ENCODE measurements around the gene MON2.

MON2 gene, protein sequence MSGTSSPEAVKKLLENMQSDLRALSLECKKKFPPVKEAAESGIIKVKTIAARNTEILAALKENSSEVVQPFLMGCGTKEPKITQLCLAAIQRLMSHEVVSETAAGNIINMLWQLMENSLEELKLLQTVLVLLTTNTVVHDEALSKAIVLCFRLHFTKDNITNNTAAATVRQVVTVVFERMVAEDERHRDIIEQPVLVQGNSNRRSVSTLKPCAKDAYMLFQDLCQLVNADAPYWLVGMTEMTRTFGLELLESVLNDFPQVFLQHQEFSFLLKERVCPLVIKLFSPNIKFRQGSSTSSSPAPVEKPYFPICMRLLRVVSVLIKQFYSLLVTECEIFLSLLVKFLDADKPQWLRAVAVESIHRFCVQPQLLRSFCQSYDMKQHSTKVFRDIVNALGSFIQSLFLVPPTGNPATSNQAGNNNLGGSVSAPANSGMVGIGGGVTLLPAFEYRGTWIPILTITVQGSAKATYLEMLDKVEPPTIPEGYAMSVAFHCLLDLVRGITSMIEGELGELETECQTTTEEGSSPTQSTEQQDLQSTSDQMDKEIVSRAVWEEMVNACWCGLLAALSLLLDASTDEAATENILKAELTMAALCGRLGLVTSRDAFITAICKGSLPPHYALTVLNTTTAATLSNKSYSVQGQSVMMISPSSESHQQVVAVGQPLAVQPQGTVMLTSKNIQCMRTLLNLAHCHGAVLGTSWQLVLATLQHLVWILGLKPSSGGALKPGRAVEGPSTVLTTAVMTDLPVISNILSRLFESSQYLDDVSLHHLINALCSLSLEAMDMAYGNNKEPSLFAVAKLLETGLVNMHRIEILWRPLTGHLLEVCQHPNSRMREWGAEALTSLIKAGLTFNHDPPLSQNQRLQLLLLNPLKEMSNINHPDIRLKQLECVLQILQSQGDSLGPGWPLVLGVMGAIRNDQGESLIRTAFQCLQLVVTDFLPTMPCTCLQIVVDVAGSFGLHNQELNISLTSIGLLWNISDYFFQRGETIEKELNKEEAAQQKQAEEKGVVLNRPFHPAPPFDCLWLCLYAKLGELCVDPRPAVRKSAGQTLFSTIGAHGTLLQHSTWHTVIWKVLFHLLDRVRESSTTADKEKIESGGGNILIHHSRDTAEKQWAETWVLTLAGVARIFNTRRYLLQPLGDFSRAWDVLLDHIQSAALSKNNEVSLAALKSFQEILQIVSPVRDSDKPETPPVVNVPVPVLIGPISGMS (N-terminal part only)

GRCh38 chr12:62466594-62467491 lies at the start of gene MON2:
Gene MON2 (plus strand): TSS chr12:62466826. CDS start chr12:62467208, 382 bp downstream.
- Histone ChIP-seq H3K9me3 (ENCODE audit: control insufficient read depth, insufficient read depth, low read depth, low read length) (peaks cover 7% of the 10 kb centered on the region), H3K36me3 (ENCODE audit: control insufficient read depth, insufficient read depth, low read length) (no peaks in the 10 kb centered on the region), H3K27ac (ENCODE audit: low read depth, low read length) (peak within 1 kb of the TSS; percentile 77), H3K27me3 (ENCODE audit: control insufficient read depth, insufficient read depth, low read length) (no peaks in the 10 kb centered on the region), H3K4me3 (ENCODE audit: low read depth, low read length) (peak within 1 kb of the TSS; percentile 94), H3K4me1 (ENCODE audit: control insufficient read depth, insufficient read depth, low read length) (no peaks in the 10 kb centered on the region), H3K9ac (ENCODE audit: low read length) (peak within 1 kb of the TSS; percentile 87)

DNA sequence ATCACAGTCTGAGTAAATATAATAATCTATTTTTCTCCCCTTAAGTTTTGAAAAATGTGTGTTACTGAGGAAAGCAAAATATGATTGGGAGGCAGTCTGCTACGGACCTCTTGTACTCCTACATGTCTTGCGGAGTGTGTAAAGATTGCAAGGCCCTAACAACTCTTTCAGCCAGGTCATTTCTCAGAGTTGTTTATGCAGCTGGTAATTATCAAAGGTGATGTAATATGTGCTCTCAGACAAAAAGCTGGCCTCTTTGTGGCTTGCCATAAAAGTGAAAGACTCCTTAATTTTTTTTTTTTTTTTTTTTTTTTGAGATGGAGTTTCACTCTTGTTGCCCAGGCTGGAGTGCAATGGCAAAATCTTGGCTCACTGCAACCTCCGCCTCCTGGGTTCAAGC lies 40.5 kb upstream of the MON2 start:
- Histone ChIP-seq H3K9ac (ENCODE audit: low read length) (no peak overlapping the region), H3K4me3 (ENCODE audit: low read depth, low read length) (no peak overlapping the region), H3K9me3 (ENCODE audit: control insufficient read depth, insufficient read depth, low read depth, low read length) (no peaks in the 10 kb centered on the region), H3K27me3 (ENCODE audit: control insufficient read depth, insufficient read depth, low read length) (peaks cover 6% of the 10 kb centered on the region), H3K36me3 (ENCODE audit: control insufficient read depth, insufficient read depth, low read length) (no peaks in the 10 kb centered on the region), H3K27ac (ENCODE audit: low read depth, low read length) (no peak overlapping the region), H3K4me1 (ENCODE audit: control insufficient read depth, insufficient read depth, low read length) (no peaks in the 10 kb centered on the region)

- H3K36me3 ChIP-seq (ENCODE audit: control insufficient read depth, insufficient read depth, low read length): no peaks in the 10 kb centered on the region
- no peak overlapping the region for H3K4me3 ChIP-seq (ENCODE audit: low read depth, low read length)
- H3K27ac ChIP-seq (ENCODE audit: low read depth, low read length): no peak overlapping the region
- H3K4me1 ChIP-seq (ENCODE audit: control insufficient read depth, insufficient read depth, low read length): no peaks in the 10 kb centered on the region
- H3K9ac ChIP-seq (ENCODE audit: low read length): no peak overlapping the region
- H3K9me3 ChIP-seq (ENCODE audit: control insufficient read depth, insufficient read depth, low read depth, low read length): no peaks in the 10 kb centered on the region
- H3K27me3 ChIP-seq (ENCODE audit: control insufficient read depth, insufficient read depth, low read length): peaks cover 37% of the 10 kb centered on the region
Measured at GRCh38 chr12:62429457-62429856, 37.2 kb upstream of the MON2 start.

DNA sequence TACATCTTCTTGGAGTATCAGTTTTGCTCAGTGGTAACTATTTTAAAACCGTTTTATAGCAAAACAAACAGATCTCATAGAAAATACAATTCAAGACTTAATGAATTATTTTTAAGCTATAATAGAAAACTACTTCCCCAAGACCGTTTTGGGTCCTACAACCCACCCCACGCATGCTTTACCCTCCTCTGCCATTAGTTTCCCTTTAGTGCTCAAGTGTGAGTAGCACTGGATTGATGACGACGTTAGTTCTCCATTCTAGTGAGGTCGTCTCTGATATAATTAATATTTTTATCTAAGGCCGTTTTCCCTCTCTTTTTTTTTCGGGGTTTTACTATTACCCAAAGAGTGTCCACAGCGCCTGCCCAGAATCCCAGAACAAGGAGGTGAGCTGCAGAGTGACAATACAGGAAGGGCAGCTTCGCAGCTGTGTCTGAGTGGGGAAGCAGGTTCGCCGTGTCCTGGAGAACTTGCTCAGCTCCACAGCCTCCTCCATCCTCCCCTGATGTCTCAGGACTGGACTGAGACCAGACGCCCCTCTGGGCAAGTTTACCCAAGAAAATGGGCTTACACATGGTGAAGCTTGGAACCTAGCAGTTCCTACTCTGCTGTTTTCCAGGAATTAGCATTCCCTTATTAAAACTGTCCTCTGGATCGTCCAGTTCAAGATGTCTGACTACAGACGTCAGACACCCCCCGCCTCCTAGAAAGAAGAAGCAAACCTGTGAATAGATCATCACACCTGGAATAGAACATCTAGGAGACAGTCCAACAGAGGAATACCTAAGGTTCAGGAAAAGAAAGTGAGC lies 31.9 kb upstream of the MON2 start:
- H3K4me3 ChIP-seq (ENCODE audit: low read depth, low read length): peak overlapping the region; percentile 70
- no peak overlapping the region for H3K9ac ChIP-seq (ENCODE audit: low read length)
- H3K9me3 ChIP-seq (ENCODE audit: control insufficient read depth, insufficient read depth, low read depth, low read length): no peaks in the 10 kb centered on the region
- no peak overlapping the region for H3K27ac ChIP-seq (ENCODE audit: low read depth, low read length)
- H3K4me1 ChIP-seq (ENCODE audit: control insufficient read depth, insufficient read depth, low read length): no peaks in the 10 kb centered on the region; the same call in 1 of the 2 replicates
- no peaks in the 10 kb centered on the region for H3K36me3 ChIP-seq (ENCODE audit: control insufficient read depth, insufficient read depth, low read length)
- peaks cover 59% of the 10 kb centered on the region for H3K27me3 ChIP-seq (ENCODE audit: control insufficient read depth, insufficient read depth, low read length)

GRCh38 chr12:62435303-62436163 lies 31.1 kb upstream of the MON2 start:
- Histone ChIP-seq H3K4me3 (ENCODE audit: low read depth, low read length) (peak overlapping the region; percentile 70), H3K4me1 (ENCODE audit: control insufficient read depth, insufficient read depth, low read length) (no peaks in the 10 kb centered on the region; the same call in 1 of the 2 replicates), H3K36me3 (ENCODE audit: control insufficient read depth, insufficient read depth, low read length) (no peaks in the 10 kb centered on the region), H3K9me3 (ENCODE audit: control insufficient read depth, insufficient read depth, low read depth, low read length) (no peaks in the 10 kb centered on the region), H3K27ac (ENCODE audit: low read depth, low read length) (no peak overlapping the region), H3K9ac (ENCODE audit: low read length) (no peak overlapping the region), H3K27me3 (ENCODE audit: control insufficient read depth, insufficient read depth, low read length) (peaks cover 58% of the 10 kb centered on the region)

DNA sequence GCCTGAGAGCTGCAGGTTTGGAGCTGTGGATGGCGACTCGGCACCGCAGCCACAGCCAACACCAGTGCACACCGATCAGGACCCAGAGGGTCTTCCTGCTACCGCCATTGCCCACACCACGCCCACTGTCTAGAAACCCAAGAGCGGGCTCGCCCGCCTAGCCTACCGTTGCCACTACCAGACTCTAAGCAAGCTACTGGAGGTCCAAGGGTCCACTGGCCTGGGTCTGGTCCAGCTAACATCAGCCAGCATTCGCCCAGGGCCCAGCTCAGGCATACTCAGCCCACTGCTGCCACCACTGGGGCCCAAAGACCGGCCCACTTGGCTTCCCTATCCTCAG lies 30.5 kb upstream of the MON2 start:
- no peak overlapping the region for H3K27ac ChIP-seq (ENCODE audit: low read depth, low read length)
- H3K4me1 ChIP-seq (ENCODE audit: control insufficient read depth, insufficient read depth, low read length): no peaks in the 10 kb centered on the region; the same call in 1 of the 2 replicates
- H3K36me3 ChIP-seq (ENCODE audit: control insufficient read depth, insufficient read depth, low read length): no peaks in the 10 kb centered on the region
- no peak overlapping the region for H3K9ac ChIP-seq (ENCODE audit: low read length)
- peaks cover 3% of the 10 kb centered on the region; the same call in 1 of the 2 replicates for H3K9me3 ChIP-seq (ENCODE audit: control insufficient read depth, insufficient read depth, low read depth, low read length)
- H3K27me3 ChIP-seq (ENCODE audit: control insufficient read depth, insufficient read depth, low read length): peaks cover 53% of the 10 kb centered on the region
- peak overlapping the region; percentile 70 for H3K4me3 ChIP-seq (ENCODE audit: low read depth, low read length)

DNA sequence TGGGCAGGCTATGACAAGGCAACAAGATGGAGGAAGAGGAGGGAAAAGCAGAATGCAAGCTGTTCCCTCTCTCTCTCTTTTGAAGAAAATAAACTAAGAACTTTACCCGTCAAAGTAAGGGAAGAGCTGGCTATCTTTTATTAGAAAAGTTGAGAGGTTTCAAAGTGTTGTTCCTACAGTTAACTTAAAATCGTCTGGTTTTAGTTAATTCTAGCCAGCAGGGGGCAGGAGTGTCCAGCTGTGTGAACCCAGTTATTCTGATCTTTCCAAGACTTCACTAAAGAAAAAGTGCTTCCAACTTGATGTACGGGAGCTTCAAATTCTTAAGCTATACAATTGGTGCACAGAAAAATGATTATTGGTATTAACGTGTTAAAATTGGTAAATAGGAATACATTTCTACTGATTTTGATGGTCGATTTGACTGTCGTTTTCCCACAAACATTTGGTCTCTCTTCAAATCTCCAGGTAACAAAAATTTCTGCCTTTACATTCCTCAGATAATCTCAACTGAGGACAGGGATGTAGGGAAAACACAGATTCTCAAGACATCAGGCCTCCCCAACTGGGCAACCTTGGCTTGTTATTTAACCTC lies 28.4 kb upstream of the MON2 start:
- H3K27me3 ChIP-seq (ENCODE audit: control insufficient read depth, insufficient read depth, low read length): peaks cover 35% of the 10 kb centered on the region
- no peaks in the 10 kb centered on the region; the same call in 1 of the 2 replicates for H3K4me1 ChIP-seq (ENCODE audit: control insufficient read depth, insufficient read depth, low read length)
- no peak overlapping the region for H3K9ac ChIP-seq (ENCODE audit: low read length)
- H3K27ac ChIP-seq (ENCODE audit: low read depth, low read length): no peak overlapping the region
- no peaks in the 10 kb centered on the region for H3K36me3 ChIP-seq (ENCODE audit: control insufficient read depth, insufficient read depth, low read length)
- no peak overlapping the region for H3K4me3 ChIP-seq (ENCODE audit: low read depth, low read length)
- H3K9me3 ChIP-seq (ENCODE audit: control insufficient read depth, insufficient read depth, low read depth, low read length): peaks cover 13% of the 10 kb centered on the region; the same call in 1 of the 2 replicates

- no peak overlapping the region for H3K9ac ChIP-seq (ENCODE audit: low read length)
- H3K4me3 ChIP-seq (ENCODE audit: low read depth, low read length): no peak overlapping the region
- no peaks in the 10 kb centered on the region for H3K36me3 ChIP-seq (ENCODE audit: control insufficient read depth, insufficient read depth, low read length)
- H3K9me3 ChIP-seq (ENCODE audit: control insufficient read depth, insufficient read depth, low read depth, low read length): peaks cover 3% of the 10 kb centered on the region; the same call in 1 of the 2 replicates
- no peak overlapping the region for H3K27ac ChIP-seq (ENCODE audit: low read depth, low read length)
- no peaks in the 10 kb centered on the region for H3K4me1 ChIP-seq (ENCODE audit: control insufficient read depth, insufficient read depth, low read length)
- no peaks in the 10 kb centered on the region for H3K27me3 ChIP-seq (ENCODE audit: control insufficient read depth, insufficient read depth, low read length)
Measured at GRCh38 chr12:62446754-62447452, 19.7 kb upstream of the MON2 start.

All from HUES6 (cell line).